B cell (primary cell): ENCODE results near the gene ABCA7. TPM values are rescaled to one million over a fixed set of nuclear protein-coding genes. Genes with fewer than 3 reads are reported as not detected.
A peak's percentile ranks its signal among the peaks of the same experiment; 100 is the strongest.

ENCODE experiments used
- ATAC-seq: fragments of 200-7000 bp; cut with Tn5 transposase; one replicate; pipeline ENCODE4 v1.10.0; 2021; ENCODE audit warnings: low read depth, mild to moderate bottlenecking, moderate number of reproducible peaks, moderate library complexity
- CTCF ChIA-PET: fragments of 350-600 bp; sonication (Branson Sonifier 250); formaldehyde crosslinking; loops from one replicate; lab custom pipeline; 2021; ENCODE audit warnings: antibody characterized with exemption, inconsistent platforms; lab: Charles Lee
- POLR2A ChIA-PET: fragments of 350-600 bp; sonication (Branson Sonifier 250); formaldehyde crosslinking; loops from one replicate; lab custom pipeline; 2021; ENCODE audit warnings: antibody characterized with exemption; lab: Charles Lee
- DNase-seq: peaks from one replicate; pipeline ENCODE4 v3.0.0; 2013
- H2AFZ ChIP-seq: 2 replicates; pipeline ENCODE4 v1.6.1; 2012; ENCODE audit warnings: mild to moderate bottlenecking, low read depth, low read length; ENCODE audit not compliant: insufficient read depth, poor library complexity, severe bottlenecking
- H3K27ac ChIP-seq, 2 donors: 1 replicate in 1 of 2; 2 replicates in 1 of 2; pipeline ENCODE4 v1.5.1; 2012 to 2013; ENCODE audit warnings: low read length in 2 of 2, mild to moderate bottlenecking in 2 of 2, moderate library complexity in 1 of 2
- H3K27me3 ChIP-seq, 4 experiments: fragments of 200-600 bp in 1 of 4; sonication (generic) in 1 of 4; replicated peaks in 1 of 4; 1 replicate in 2 of 4; 2 replicates in 2 of 4; pipeline versions ENCODE4 v1.6.1 to v1.7.0; 2013 to 2016; ENCODE audit warnings: low read length in 3 of 4, mild to moderate bottlenecking in 2 of 4, mixed read lengths in 1 of 4, moderate library complexity in 1 of 4; ENCODE audit not compliant: insufficient read depth in 4 of 4, control insufficient read depth in 3 of 4; ENCODE audit errors: control extremely low read depth in 1 of 4
- H3K36me3 ChIP-seq, 2 experiments: replicated peaks in 1 of 2; 1 replicate in 1 of 2; 2 replicates in 1 of 2; pipeline versions ENCODE4 v1.6.1 to v1.7.1; 2013; ENCODE audit warnings: low read length in 1 of 2; ENCODE audit not compliant: insufficient read depth in 2 of 2, control insufficient read depth in 1 of 2; ENCODE audit errors: control extremely low read depth in 1 of 2, extremely low read depth in 1 of 2
- H3K4me1 ChIP-seq, 2 donors: fragments of 200-600 bp in 1 of 2; sonication (generic) in 1 of 2; 1 replicate in 1 of 2; 2 replicates in 1 of 2; pipeline versions ENCODE4 v1.5.1 to v1.6.1; 2013 to 2017; ENCODE audit warnings: low read length in 2 of 2; ENCODE audit not compliant: control insufficient read depth in 2 of 2, insufficient read depth in 2 of 2
- H3K4me2 ChIP-seq: replicated peaks from 2 replicates; pipeline ENCODE3; 2012; ENCODE audit warnings: mild to moderate bottlenecking, low read depth, low read length; ENCODE audit not compliant: poor library complexity, severe bottlenecking
- H3K4me3 ChIP-seq, 5 experiments: fragments of 200-600 bp in 1 of 5; sonication (generic) in 1 of 5; 1 replicate in 3 of 5; 2 replicates in 2 of 5; pipeline versions ENCODE4 v1.5.1 to v1.7.0; 2011 to 2016; ENCODE audit warnings: low read length in 4 of 5, mild to moderate bottlenecking in 4 of 5, low read depth in 2 of 5, control low read depth in 1 of 5, moderate library complexity in 1 of 5; ENCODE audit not compliant: insufficient read depth in 1 of 5; ENCODE audit errors: control extremely low read depth in 1 of 5, extremely low read depth in 1 of 5
- H3K79me2 ChIP-seq: fragments of 200-600 bp; sonication (generic); one replicate; pipeline ENCODE4 v1.6.0; 2016; ENCODE audit warnings: low read length; ENCODE audit not compliant: control insufficient read depth, insufficient read depth
- H3K9ac ChIP-seq: fragments of 200-600 bp; sonication (generic); 2 replicates; pipeline ENCODE4 v1.6.1; 2017; ENCODE audit warnings: mild to moderate bottlenecking, low read length, moderate library complexity
- H3K9me3 ChIP-seq, 3 donors: one replicate each; pipeline versions ENCODE4 v1.6.1 to v1.7.1; 2013; ENCODE audit warnings: low read length in 2 of 3; ENCODE audit not compliant: control insufficient read depth in 2 of 3, insufficient read depth in 1 of 3; ENCODE audit errors: control extremely low read depth in 1 of 3
- H4K20me1 ChIP-seq: 2 replicates; pipeline ENCODE4 v1.6.0; 2012; ENCODE audit warnings: mild to moderate bottlenecking, low read length; ENCODE audit not compliant: insufficient read depth, control insufficient read depth, poor library complexity, severe bottlenecking
- H3K27ac Mint-ChIP-seq: one replicate; pipeline ENCODE4 v1.8.0; 2021; ENCODE audit warnings: mixed read lengths
- H3K27me3 Mint-ChIP-seq: one replicate; pipeline ENCODE4 v1.8.0; 2021; ENCODE audit warnings: mixed read lengths
- H3K4me1 Mint-ChIP-seq: one replicate; pipeline ENCODE4 v1.8.0; 2021; ENCODE audit warnings: mixed read lengths
- H3K4me3 Mint-ChIP-seq: one replicate; pipeline ENCODE4 v1.8.0; 2021; ENCODE audit warnings: mixed read lengths
- H3K9me3 Mint-ChIP-seq: one replicate; pipeline ENCODE4 v1.8.0; 2022; ENCODE audit warnings: mixed read lengths; ENCODE audit not compliant: insufficient read depth
- CTCF ChIP-seq: fragments of 200-600 bp; IDR thresholded peaks from one replicate; pipeline ENCODE4 v1.8.0; 2022; ENCODE audit warnings: antibody characterized with exemption, mild to moderate bottlenecking
- EZH2 ChIP-seq: IDR thresholded peaks from 2 replicates; pipeline ENCODE4 v1.6.1; 2012; ENCODE audit warnings: borderline replicate concordance, low read depth, mild to moderate bottlenecking, moderate library complexity, low read length; ENCODE audit not compliant: insufficient read depth, poor library complexity, severe bottlenecking
- WGBS: methylation state at CpG from one replicate; pipeline ENCODE4 v1.1.5; 2013; ENCODE audit warnings: missing lambda C conversion rate; ENCODE audit not compliant: insufficient coverage; 5-methylcytosine and 5-hydroxymethylcytosine counted together
- intact Hi-C: fragments of 100-400 bp; cut with micrococcal nuclease; formaldehyde crosslinking; loops from one replicate; pipeline ENCODE4 v1.10.0; 2022
- polyA plus RNA-seq: library from polyadenylated mRNA; depleted of rRNA; stranded (reverse); fragments of >200 nt; gene quantifications from 2 replicates; pipeline ENCODE4 v1.2.3, GENCODE V29; 2012
- total RNA-seq, 2 donors: library from RNA; stranded (reverse); fragments of 120-200 nt in 1 of 2; gene quantifications; 1 replicate in 1 of 2; 2 replicates in 1 of 2; pipeline versions ENCODE4 v1.2.3 to v1.2.4, GENCODE V29; 2013 to 2022

ABCA7 gene
- total and polyA plus RNA-seq, 2 donors (not counting 1 experiment from before 2014, with no cell fraction given): 192 to 281 TPM

GRCh38 chr19:1015061-1015781, 24.7 kb upstream of the ABCA7 start:
- H3K4me1 Mint-ChIP-seq: peaks cover 44% of the 10 kb centered on the region
- Histone ChIP-seq H3K79me2 (peaks cover 81% of the 10 kb centered on the region), H3K36me3 (peaks cover 0 to 36% of the 10 kb centered on the region in 2 experiments), H3K4me1 (peaks cover 40 to 50% of the 10 kb centered on the region in 2 donors), H2AFZ (no peak overlapping the region), H4K20me1 (peaks cover 99% of the 10 kb centered on the region), H3K9me3 (no peaks in the 10 kb centered on the region), H3K4me2 (peak overlapping the region; percentile 57), H3K9ac (no peak overlapping the region), H3K27me3 (no peaks in the 10 kb centered on the region), H3K4me3 (no peak overlapping the region), H3K27ac (no peak overlapping the region)
- ChIA-PET POLR2A (interaction anchor here (0.7 kb wide), 1 partner anchor 254 kb away, joined by 3 read pairs; the partner anchor contains the start of gene CIRBP), CTCF (no interaction called here)
- ATAC-seq: no peak
- no peak overlapping the region for H3K27ac Mint-ChIP-seq
- DNase-seq: no peak
- WGBS: 96% methylated on average over 29 of the region's 29 CpGs
- no peaks in the 10 kb centered on the region for H3K27me3 Mint-ChIP-seq
- H3K9me3 Mint-ChIP-seq: no peaks in the 10 kb centered on the region
- TF ChIP-seq EZH2: no peak
- H3K4me3 Mint-ChIP-seq: no peak overlapping the region
- intact Hi-C loops: no loop called here

- POLR2A ChIA-PET: interaction anchor here (0.7 to 1.6 kb wide), 3 partner anchors 7 to 253 kb away, joined by 3 read pairs; partner anchors contain the start of genes CIRBP and CNN2
- no peak for ATAC-seq
- Histone ChIP-seq H3K27me3 (no peaks in the 10 kb centered on the region), H2AFZ (no peak overlapping the region), H3K4me3 (no peak overlapping the region), H3K9me3 (no peaks in the 10 kb centered on the region), H3K9ac (no peak overlapping the region), H3K36me3 (peaks cover 0 to 34% of the 10 kb centered on the region in 2 experiments), H4K20me1 (peaks cover 96% of the 10 kb centered on the region), H3K4me2 (peak overlapping the region; percentile 57), H3K79me2 (peaks cover 89% of the 10 kb centered on the region), H3K27ac (no peak overlapping the region), H3K4me1 (peaks cover 41 to 53% of the 10 kb centered on the region in 2 donors)
- no peak for TF ChIP-seq EZH2
- no peak for TF ChIP-seq CTCF
- WGBS: 86% methylated on average over 31 of the region's 31 CpGs
- Mint-ChIP-seq H3K27ac (peak overlapping the region; percentile 46), H3K27me3 (no peaks in the 10 kb centered on the region), H3K4me1 (peaks cover 44% of the 10 kb centered on the region), H3K9me3 (no peaks in the 10 kb centered on the region), H3K4me3 (peak overlapping the region; percentile 79)
- intact Hi-C loops: no loop called here
- CTCF ChIA-PET: no interaction called here
- DNase-seq: no peak
Observed at GRCh38 chr19:1015782-1016646, 23.9 kb upstream of the ABCA7 start.
